ENCODE data around the gene PCNX2.

DNA sequence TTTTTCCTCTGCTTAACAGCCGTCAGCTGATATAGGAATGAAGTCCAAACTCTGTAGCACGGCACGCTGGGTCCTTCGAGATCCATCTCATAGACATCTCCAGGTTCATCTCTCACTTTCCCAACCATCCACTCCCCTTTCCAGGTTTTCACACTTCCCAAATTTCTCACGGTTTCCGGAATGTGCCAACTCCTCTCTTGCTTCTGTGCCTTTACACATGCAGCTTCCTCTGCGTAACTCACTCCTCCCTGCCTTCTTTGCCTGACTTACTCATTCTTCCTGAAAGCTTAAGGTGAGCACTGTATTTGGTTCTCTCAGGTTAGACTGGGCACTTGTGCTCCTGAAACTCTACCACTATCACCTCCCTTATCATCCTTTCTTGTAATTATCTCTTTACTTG is 168.4 kb downstream of the PCNX2 start:
- TF ChIP-seq, protein P1, sequence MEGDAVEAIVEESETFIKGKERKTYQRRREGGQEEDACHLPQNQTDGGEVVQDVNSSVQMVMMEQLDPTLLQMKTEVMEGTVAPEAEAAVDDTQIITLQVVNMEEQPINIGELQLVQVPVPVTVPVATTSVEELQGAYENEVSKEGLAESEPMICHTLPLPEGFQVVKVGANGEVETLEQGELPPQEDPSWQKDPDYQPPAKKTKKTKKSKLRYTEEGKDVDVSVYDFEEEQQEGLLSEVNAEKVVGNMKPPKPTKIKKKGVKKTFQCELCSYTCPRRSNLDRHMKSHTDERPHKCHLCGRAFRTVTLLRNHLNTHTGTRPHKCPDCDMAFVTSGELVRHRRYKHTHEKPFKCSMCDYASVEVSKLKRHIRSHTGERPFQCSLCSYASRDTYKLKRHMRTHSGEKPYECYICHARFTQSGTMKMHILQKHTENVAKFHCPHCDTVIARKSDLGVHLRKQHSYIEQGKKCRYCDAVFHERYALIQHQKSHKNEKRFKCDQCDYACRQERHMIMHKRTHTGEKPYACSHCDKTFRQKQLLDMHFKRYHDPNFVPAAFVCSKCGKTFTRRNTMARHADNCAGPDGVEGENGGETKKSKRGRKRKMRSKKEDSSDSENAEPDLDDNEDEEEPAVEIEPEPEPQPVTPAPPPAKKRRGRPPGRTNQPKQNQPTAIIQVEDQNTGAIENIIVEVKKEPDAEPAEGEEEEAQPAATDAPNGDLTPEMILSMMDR (IDR thresholded peaks at IDR 0.05) = no peak
- TF ChIP-seq POLR2A (IDR thresholded peaks at IDR 0.05) = no peak

Measured in lower leg skin (tissue), 3 donors.